Cardiac muscle cell (in vitro differentiated cells and primary cell): Measurements from ENCODE around the gene FMO3. TPM values are rescaled to one million over a fixed set of nuclear protein-coding genes. Genes with fewer than 3 reads are reported as not detected.

Experiments
- DNase-seq, 2 donors: peaks; one replicate each; pipeline versions ENCODE4 v3.0.0 to v3.0.0-alpha.2; 2010 to 2017; ENCODE audit warnings: low read depth in 1 of 2, low spot score in 1 of 2
- H3K27ac ChIP-seq: fragments of 200-600 bp; sonication (generic); 2 replicates; pipeline ENCODE4 v1.5.1; 2016
- H3K27me3 ChIP-seq: fragments of 200-600 bp; sonication (generic); 2 replicates; pipeline ENCODE4 v1.6.0; 2016; ENCODE audit warnings: control low read depth
- H3K36me3 ChIP-seq: fragments of 200-600 bp; sonication (generic); 2 replicates; pipeline ENCODE4 v1.5.1; 2016; ENCODE audit warnings: control low read depth
- H3K4me1 ChIP-seq: fragments of 200-600 bp; sonication (generic); 2 replicates; pipeline ENCODE4 v1.8.1; 2017; ENCODE audit warnings: low read depth, mild to moderate bottlenecking, mixed run types
- H3K4me3 ChIP-seq: fragments of 200-600 bp; sonication (generic); 2 replicates; pipeline ENCODE4 v1.5.1; 2016; ENCODE audit warnings: mild to moderate bottlenecking
- H3K9me3 ChIP-seq: fragments of 200-600 bp; sonication (generic); 2 replicates; pipeline ENCODE4 v1.5.1; 2017; ENCODE audit warnings: low read depth, mild to moderate bottlenecking, control low read depth
- CTCF ChIP-seq: IDR thresholded peaks from 2 replicates; pipeline ENCODE4 v1.5.1; 2012; ENCODE audit warnings: low read depth, mild to moderate bottlenecking, low read length
- polyA plus RNA-seq: library from polyadenylated mRNA; unstranded; fragments of >200 nt; fragmentation: Nextera tagmentation; extraction: Ambion mirVana; gene quantifications from 2 replicates; pipeline ENCODE4 v1.2.1, GENCODE V29; 2016
- total RNA-seq: library from RNA; depleted of rRNA; stranded (reverse); fragments of >200 nt; gene quantifications from 2 replicates; pipeline ENCODE4 v1.2.3, GENCODE V29; 2016

Gene FMO3
- total and polyA plus RNA-seq, 2 experiments from 2014 or later = not detected

- DNase-seq = peak; percentile 28 to 48
- no peak for TF ChIP-seq CTCF
- Histone ChIP-seq H3K27me3 (no peaks in the 10 kb centered on the region), H3K36me3 (no peaks in the 10 kb centered on the region), H3K4me3 (no peak overlapping the region), H3K9me3 (no peaks in the 10 kb centered on the region), H3K27ac (peak overlapping the region; percentile 58), H3K4me1 (peaks cover 11% of the 10 kb centered on the region)
These were observed 32.2 kb downstream of the FMO3 start for GRCh38 chr1:171122893-171123292.

- Histone ChIP-seq H3K4me3 (no peak overlapping the region), H3K27me3 (no peaks in the 10 kb centered on the region), H3K9me3 (no peaks in the 10 kb centered on the region), H3K27ac (no peak overlapping the region), H3K36me3 (no peaks in the 10 kb centered on the region), H3K4me1 (peaks cover 11% of the 10 kb centered on the region)
- peak in 1 of 2 donors; percentile 19 for DNase-seq
- TF ChIP-seq CTCF = no peak
These were observed 35.8 kb downstream of the FMO3 start for GRCh38 chr1:171126504-171126903.

GRCh38 chr1:171127099-171127498, 36.4 kb downstream of the FMO3 start:
- no peaks in the 10 kb centered on the region for H3K9me3 ChIP-seq
- no peak for DNase-seq
- H3K27me3 ChIP-seq = no peaks in the 10 kb centered on the region
- no peak overlapping the region for H3K27ac ChIP-seq
- TF ChIP-seq CTCF = no peak
- H3K4me3 ChIP-seq = no peak overlapping the region
- no peaks in the 10 kb centered on the region for H3K36me3 ChIP-seq
- H3K4me1 ChIP-seq = peaks cover 11% of the 10 kb centered on the region

- Histone ChIP-seq H3K27me3 (no peaks in the 10 kb centered on the region), H3K27ac (no peak overlapping the region), H3K9me3 (no peaks in the 10 kb centered on the region), H3K4me3 (no peak overlapping the region), H3K36me3 (no peaks in the 10 kb centered on the region), H3K4me1 (peaks cover 11% of the 10 kb centered on the region)
- peak in 1 of 2 donors; percentile 94 for DNase-seq
- no peak for TF ChIP-seq CTCF
These were observed 36.8 kb downstream of the FMO3 start for GRCh38 chr1:171127501-171127900.

GRCh38 chr1:171128463-171128862, 37.8 kb downstream of the FMO3 start:
- no peak overlapping the region for H3K27ac ChIP-seq
- no peak for DNase-seq
- no peaks in the 10 kb centered on the region for H3K27me3 ChIP-seq
- no peaks in the 10 kb centered on the region for H3K9me3 ChIP-seq
- no peak overlapping the region for H3K4me3 ChIP-seq
- H3K36me3 ChIP-seq = no peaks in the 10 kb centered on the region
- H3K4me1 ChIP-seq = peaks cover 2% of the 10 kb centered on the region
- no peak for TF ChIP-seq CTCF
